ENCODE data around the gene CDK5. TPM values are rescaled to one million over a fixed set of nuclear protein-coding genes. Genes with fewer than 3 reads are reported as not detected.

The CDK5 gene
- total and polyA plus RNA-seq, 10 of the 15 experiments (the other 5 are each of a cell fraction or from before 2014, with no cell fraction given) = 1.5 to 33.4 (median 21.6) TPM

DNA sequence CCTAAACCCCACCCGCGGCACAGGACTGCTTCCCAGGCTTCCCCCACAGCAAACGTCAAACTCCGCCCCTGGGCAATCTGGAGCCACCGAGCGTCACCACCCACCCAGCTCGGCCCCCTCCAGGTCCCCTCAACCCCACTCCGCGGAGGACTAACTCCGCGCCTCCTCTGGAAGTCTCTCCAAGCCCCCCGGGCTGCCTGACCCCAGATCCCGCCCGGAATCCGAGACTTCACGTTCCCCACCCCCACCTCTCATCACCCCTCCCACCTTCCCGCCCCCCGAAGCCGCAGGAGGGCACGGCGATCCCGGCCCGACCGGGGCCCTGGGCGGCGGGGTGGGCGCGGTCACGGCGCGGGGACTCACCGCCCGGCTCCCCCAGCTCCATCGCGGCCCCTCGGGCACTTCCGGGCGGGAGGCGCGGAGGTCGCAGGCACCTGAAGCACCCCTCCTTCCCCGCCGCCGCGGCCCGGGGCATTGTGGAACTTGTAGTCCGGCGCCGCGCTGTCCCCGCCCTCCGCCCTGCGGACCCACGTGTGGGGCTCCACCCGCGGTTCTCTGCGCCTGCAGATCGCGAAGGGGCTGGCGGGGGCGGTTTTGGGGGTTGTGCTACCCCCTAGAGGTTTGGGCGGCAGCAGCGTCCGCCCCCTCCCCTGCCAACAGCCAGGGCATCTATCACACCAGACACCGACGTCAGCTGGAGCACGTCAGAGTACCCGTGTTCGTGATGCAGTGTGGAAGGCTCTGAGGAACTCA is 25.6 kb upstream of the CDK5 start, which contains the start of gene TMUB1 (continued):
- TF ChIP-seq, protein P1, sequence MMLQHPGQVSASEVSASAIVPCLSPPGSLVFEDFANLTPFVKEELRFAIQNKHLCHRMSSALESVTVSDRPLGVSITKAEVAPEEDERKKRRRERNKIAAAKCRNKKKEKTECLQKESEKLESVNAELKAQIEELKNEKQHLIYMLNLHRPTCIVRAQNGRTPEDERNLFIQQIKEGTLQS (IDR thresholded peaks at IDR 0.05; ENCODE audit: borderline replicate concordance, extremely low read depth, low read depth, low read length) = 0 out of 2 replicates have a peak, but pooled peaks have one; percentile 7
- no peak for TF ChIP-seq BRCA1 (IDR thresholded peaks at IDR 0.05; ENCODE audit: low read depth, low read length)
- TF ChIP-seq, protein P2, sequence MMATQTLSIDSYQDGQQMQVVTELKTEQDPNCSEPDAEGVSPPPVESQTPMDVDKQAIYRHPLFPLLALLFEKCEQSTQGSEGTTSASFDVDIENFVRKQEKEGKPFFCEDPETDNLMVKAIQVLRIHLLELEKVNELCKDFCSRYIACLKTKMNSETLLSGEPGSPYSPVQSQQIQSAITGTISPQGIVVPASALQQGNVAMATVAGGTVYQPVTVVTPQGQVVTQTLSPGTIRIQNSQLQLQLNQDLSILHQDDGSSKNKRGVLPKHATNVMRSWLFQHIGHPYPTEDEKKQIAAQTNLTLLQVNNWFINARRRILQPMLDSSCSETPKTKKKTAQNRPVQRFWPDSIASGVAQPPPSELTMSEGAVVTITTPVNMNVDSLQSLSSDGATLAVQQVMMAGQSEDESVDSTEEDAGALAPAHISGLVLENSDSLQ (IDR thresholded peaks at IDR 0.05) = peak; percentile 39; the same call in 1 of the 2 replicates

DNA sequence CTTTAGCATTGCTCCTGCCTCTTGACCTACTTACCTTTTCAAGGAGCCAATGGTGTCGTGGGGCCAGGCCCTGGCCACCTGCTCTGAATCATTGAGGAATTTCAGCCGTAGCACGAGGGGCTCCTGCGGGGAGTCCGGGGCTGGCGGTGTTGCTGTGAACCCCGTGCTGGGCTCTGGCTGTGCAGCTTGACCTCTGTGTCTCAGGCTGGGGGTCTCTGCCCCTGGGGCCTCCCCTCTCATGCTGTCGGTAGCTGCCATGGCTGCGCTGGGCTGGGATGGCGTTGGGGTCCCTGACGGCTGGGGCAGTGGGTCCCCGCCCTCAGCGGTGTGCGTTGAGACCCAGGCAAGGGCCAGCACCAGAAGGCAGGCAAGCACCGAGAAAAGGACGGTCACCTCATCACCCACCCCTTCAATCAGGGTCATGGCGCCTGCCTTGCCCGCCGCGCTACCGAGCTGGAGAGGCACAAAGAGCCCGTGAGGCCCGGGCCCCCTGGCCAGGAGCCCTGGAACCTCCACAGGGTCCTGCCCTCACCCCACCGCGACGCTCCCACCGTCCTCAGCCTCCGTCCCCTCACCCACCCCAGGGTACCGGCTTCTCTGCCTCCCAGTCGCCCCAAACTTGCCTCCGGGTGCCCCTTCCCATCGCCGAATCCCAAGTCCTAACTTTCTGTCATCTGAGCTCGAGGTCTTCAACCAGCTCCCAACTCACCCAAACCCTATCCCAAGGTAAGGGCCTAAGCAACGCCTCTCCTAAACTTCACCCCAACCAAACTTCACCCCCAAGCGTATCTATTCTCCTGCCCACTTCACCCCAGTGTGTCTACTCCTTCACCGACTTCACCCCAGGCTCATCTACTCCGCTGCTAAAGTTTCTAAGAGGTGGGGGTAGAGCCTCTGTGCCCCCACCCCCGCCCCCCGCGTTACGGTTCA is 24.7 kb upstream of the CDK5 start:
- Histone ChIP-seq H3K36me3 (ENCODE audit: control insufficient read depth in 2 of 2, insufficient read depth in 2 of 2, low read length in 1 of 2) (no peaks in the 10 kb centered on the region; a peak in 2 of 4 replicates), H3K9ac (ENCODE audit: control insufficient read depth, insufficient read depth, low read length) (peak overlapping the region; percentile 65), H3K27ac (ENCODE audit: control insufficient read depth, insufficient read depth) (peak overlapping the region; percentile 70), H4K20me1 (ENCODE audit: control insufficient read depth, insufficient read depth) (no peaks in the 10 kb centered on the region; the same call in 1 of the 2 replicates), H3K4me2 (ENCODE audit: control insufficient read depth, insufficient read depth) (peak overlapping the region; percentile 100), H3K4me3 (peak overlapping the region; percentile 83), H3K27me3 (replicated peaks in 1 of 2; ENCODE audit: control insufficient read depth in 2 of 2, insufficient read depth in 2 of 2, low read length in 1 of 2) (no peaks in the 10 kb centered on the region), H3K4me1 (ENCODE audit: control insufficient read depth, insufficient read depth, low read length) (peaks cover 31% of the 10 kb centered on the region), H3K79me2 (ENCODE audit: control insufficient read depth, insufficient read depth, low read length) (peaks cover 53% of the 10 kb centered on the region), H2AFZ (ENCODE audit: control insufficient read depth, low read depth, low read length) (0 out of 2 replicates have a peak overlapping the region, but pooled peaks have one; percentile 1), H3K9me3 (replicated peaks; ENCODE audit: control insufficient read depth, insufficient read depth, low read length) (no peaks in the 10 kb centered on the region)
- 69% methylated on average over 29 of the region's 42 CpGs for WGBS (ENCODE audit: insufficient coverage, insufficient replicate concordance, low lambda C conversion rate, missing lambda C conversion rate)
- no peak for DNase-seq (ENCODE audit: low read depth, low spot score)
- FAIRE-seq = no peak
- BruUV-seq (replicated peaks) = TSS peak; percentile 43
- CTCF ChIA-PET = interaction anchor here (1.2 to 1.9 kb wide), 2 partner anchors 9 to 49 kb away, joined by 3 to 5 read pairs; no protein-coding TSS in a partner anchor
- ATAC-seq = no peak
- POLR2A ChIA-PET = interaction anchor here (0.6 to 1.7 kb wide), 3 partner anchors 24 to 299 kb away, joined by 4 to 9 read pairs (median 4); partner anchors contain the start of genes ABCF2 and SLC4A2
- intact Hi-C loops (cut with micrococcal nuclease; ENCODE audit: unreplicated experiment) (loop anchor here (2.0 kb wide), 1 partner anchor 54 kb away; the partner anchor contains the start of gene ABCB8), in situ Hi-C loops (cut with MboI) (no loop called here)
- RAD21 ChIA-PET (ENCODE audit: unreplicated experiment) = no interaction called here
- TF ChIP-seq ASH2L (IDR thresholded peaks at IDR 0.05; ENCODE audit: borderline replicate concordance, low read depth) = no peak
- no peak for TF ChIP-seq ESRRA (IDR thresholded peaks at IDR 0.05; ENCODE audit: low read length)
- no peak for TF ChIP-seq EZH2 (IDR thresholded peaks at IDR 0.05; ENCODE audit: borderline replicate concordance, control insufficient read depth, low read depth, low read length)
- TF ChIP-seq IRF4 (IDR thresholded peaks at IDR 0.05; ENCODE audit: low read depth, low read length) = no peak
- TF ChIP-seq, protein P3, sequence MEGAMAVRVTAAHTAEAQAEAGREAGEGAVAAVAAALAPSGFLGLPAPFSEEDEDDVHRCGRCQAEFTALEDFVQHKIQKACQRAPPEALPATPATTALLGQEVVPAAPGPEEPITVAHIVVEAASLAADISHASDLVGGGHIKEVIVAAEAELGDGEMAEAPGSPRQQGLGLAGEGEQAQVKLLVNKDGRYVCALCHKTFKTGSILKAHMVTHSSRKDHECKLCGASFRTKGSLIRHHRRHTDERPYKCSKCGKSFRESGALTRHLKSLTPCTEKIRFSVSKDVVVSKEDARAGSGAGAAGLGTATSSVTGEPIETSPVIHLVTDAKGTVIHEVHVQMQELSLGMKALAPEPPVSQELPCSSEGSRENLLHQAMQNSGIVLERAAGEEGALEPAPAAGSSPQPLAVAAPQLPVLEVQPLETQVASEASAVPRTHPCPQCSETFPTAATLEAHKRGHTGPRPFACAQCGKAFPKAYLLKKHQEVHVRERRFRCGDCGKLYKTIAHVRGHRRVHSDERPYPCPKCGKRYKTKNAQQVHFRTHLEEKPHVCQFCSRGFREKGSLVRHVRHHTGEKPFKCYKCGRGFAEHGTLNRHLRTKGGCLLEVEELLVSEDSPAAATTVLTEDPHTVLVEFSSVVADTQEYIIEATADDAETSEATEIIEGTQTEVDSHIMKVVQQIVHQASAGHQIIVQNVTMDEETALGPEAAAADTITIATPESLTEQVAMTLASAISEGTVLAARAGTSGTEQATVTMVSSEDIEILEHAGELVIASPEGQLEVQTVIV (IDR thresholded peaks at IDR 0.05; ENCODE audit: borderline replicate concordance, partially characterized antibody) = no peak
- TF ChIP-seq, protein P4, sequence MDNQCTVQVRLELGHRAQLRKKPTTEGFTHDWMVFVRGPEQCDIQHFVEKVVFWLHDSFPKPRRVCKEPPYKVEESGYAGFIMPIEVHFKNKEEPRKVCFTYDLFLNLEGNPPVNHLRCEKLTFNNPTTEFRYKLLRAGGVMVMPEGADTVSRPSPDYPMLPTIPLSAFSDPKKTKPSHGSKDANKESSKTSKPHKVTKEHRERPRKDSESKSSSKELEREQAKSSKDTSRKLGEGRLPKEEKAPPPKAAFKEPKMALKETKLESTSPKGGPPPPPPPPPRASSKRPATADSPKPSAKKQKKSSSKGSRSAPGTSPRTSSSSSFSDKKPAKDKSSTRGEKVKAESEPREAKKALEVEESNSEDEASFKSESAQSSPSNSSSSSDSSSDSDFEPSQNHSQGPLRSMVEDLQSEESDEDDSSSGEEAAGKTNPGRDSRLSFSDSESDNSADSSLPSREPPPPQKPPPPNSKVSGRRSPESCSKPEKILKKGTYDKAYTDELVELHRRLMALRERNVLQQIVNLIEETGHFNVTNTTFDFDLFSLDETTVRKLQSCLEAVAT (IDR thresholded peaks at IDR 0.05) = peak; percentile 58; the same call in 1 of the 2 replicates
- TF ChIP-seq EGR1 (IDR thresholded peaks at IDR 0.05; ENCODE audit: borderline replicate concordance in 1 of 2, low read depth in 2 of 2, low read length in 2 of 2) = peak in 1 of 2 experiments; percentile 15; a peak in 1 of 3 replicates
- SMC1A ChIA-PET (ENCODE audit: uncharacterized antibody, unreplicated experiment) = interaction anchor here (0.8 kb wide), 1 partner anchor 23 kb away, joined by 3 read pairs; the partner anchor contains the start of gene SLC4A2
